GM12878 (cell line): ENCODE measurements around the gene EIF2D. TPM values are rescaled to one million over a fixed set of nuclear protein-coding genes. Genes with fewer than 3 reads are reported as not detected.

Source experiments
- ATAC-seq: fragments of 200-7000 bp; cut with Tn5 transposase; 3 replicates; pipeline ENCODE4 v1.9.1; 2020; ENCODE audit warnings: mild to moderate bottlenecking, moderate library complexity
- BruUV-seq: library from RNA; stranded (reverse); fragments of 400-500 nt; replicated peaks from 2 replicates; lab custom pipeline; 2021; lab: Mats Ljungman, UMichigan
- CTCF ChIA-PET: fragments of 300-600 bp; sonication (Branson Sonifier 250); formaldehyde crosslinking; extraction: SDS; loops from one replicate; lab custom pipeline; 2021; ENCODE audit warnings: inconsistent platforms; lab: Yijun Ruan, JAX
- POLR2A ChIA-PET: fragments of 350-600 bp; formaldehyde crosslinking; extraction: SDS; loops from one replicate; lab custom pipeline; 2021; ENCODE audit warnings: inconsistent platforms; lab: Charles Lee
- RAD21 ChIA-PET: fragments of 300-600 bp; sonication (Branson Sonifier 250); formaldehyde crosslinking; loops from one replicate; lab custom pipeline; 2023; ENCODE audit warnings: antibody characterized with exemption; ENCODE audit not compliant: unreplicated experiment; lab: Charles Lee
- SMC1A ChIA-PET: fragments of 300-600 bp; sonication (Branson Sonifier 250); formaldehyde crosslinking; loops from one replicate; lab custom pipeline; 2023; ENCODE audit not compliant: unreplicated experiment, uncharacterized antibody; lab: Charles Lee
- DNase-seq: peaks from one replicate; pipeline ENCODE4 v3.0.0-alpha.2; 2011; ENCODE audit warnings: low read depth, low spot score
- FAIRE-seq: peaks from 3 replicates; lab custom pipeline; 2011; peaks lifted over from hg19 to GRCh38; lab: Jason Lieb, UNC
- H2AFZ ChIP-seq: 2 replicates; pipeline ENCODE4 v1.6.0; 2011; ENCODE audit warnings: low read depth, low read length, control low read depth; ENCODE audit not compliant: control insufficient read depth
- H3K27ac ChIP-seq: 2 replicates; pipeline ENCODE4 v1.5.1; 2011; ENCODE audit warnings: control low read depth; ENCODE audit not compliant: control insufficient read depth, insufficient read depth
- H3K27me3 ChIP-seq, 2 experiments: replicated peaks in 1 of 2; 2 replicates each; pipeline versions ENCODE4 v1.6.0 to v1.6.1; 2011; ENCODE audit warnings: low read length in 1 of 2; ENCODE audit not compliant: control insufficient read depth in 2 of 2, insufficient read depth in 2 of 2
- H3K36me3 ChIP-seq, 2 experiments: 2 replicates each; pipeline ENCODE4 v1.5.1; 2011; ENCODE audit warnings: low read length in 1 of 2; ENCODE audit not compliant: control insufficient read depth in 2 of 2, insufficient read depth in 2 of 2
- H3K4me1 ChIP-seq: 2 replicates; pipeline ENCODE4 v1.6.1; 2011; ENCODE audit warnings: mild to moderate bottlenecking, low read length, moderate library complexity, mixed read lengths; ENCODE audit not compliant: control insufficient read depth, insufficient read depth
- H3K4me2 ChIP-seq: 2 replicates; pipeline ENCODE4 v1.6.0; 2011; ENCODE audit warnings: control low read depth; ENCODE audit not compliant: control insufficient read depth, insufficient read depth
- H3K4me3 ChIP-seq: fragments of 200-600 bp; sonication (generic); 2 replicates; pipeline ENCODE4 v1.5.1; 2016
- H3K79me2 ChIP-seq: 2 replicates; pipeline ENCODE4 v1.6.0; 2011; ENCODE audit warnings: low read length; ENCODE audit not compliant: control insufficient read depth, insufficient read depth
- H3K9ac ChIP-seq: 2 replicates; pipeline ENCODE4 v1.8.0; 2011; ENCODE audit warnings: low read length, control low read depth, mixed read lengths; ENCODE audit not compliant: control insufficient read depth, insufficient read depth
- H3K9me3 ChIP-seq: replicated peaks from 3 replicates; pipeline ENCODE4 v1.5.1; 2011; ENCODE audit warnings: mild to moderate bottlenecking, low read length; ENCODE audit not compliant: control insufficient read depth, insufficient read depth
- H4K20me1 ChIP-seq: 2 replicates; pipeline ENCODE4 v1.6.0; 2011; ENCODE audit not compliant: control insufficient read depth, insufficient read depth
- ATF7 ChIP-seq: fragments of 450-650 bp; IDR thresholded peaks from 2 replicates; pipeline ENCODE4 v1.6.1; 2016; ENCODE audit warnings: low read depth, mild to moderate bottlenecking
- BHLHE40 ChIP-seq, 2 experiments: fragments of 450-650 bp in 1 of 2; IDR thresholded peaks; 2 replicates each; pipeline ENCODE4 v1.6.1; 2011 to 2017; ENCODE audit warnings: low read depth in 2 of 2, borderline replicate concordance in 1 of 2, improper control_type of control experiment in 1 of 2, low read length in 1 of 2, mild to moderate bottlenecking in 1 of 2
- CBFB ChIP-seq: IDR thresholded peaks from 2 replicates; pipeline ENCODE4 v1.6.1; 2016; ENCODE audit warnings: antibody characterized with exemption, low read depth
- CBX3 ChIP-seq: fragments of 200-600 bp; sonication (generic); IDR thresholded peaks from 2 replicates; pipeline ENCODE4 v1.6.1; 2016; ENCODE audit warnings: low read depth, borderline replicate concordance
- CEBPB ChIP-seq, 2 experiments: fragments of 150-350 bp in 1 of 2; IDR thresholded peaks; 2 replicates each; pipeline ENCODE4 v1.6.1; 2012 to 2014; ENCODE audit warnings: low read depth in 2 of 2, low read length in 2 of 2, borderline replicate concordance in 1 of 2, inconsistent platforms in 1 of 2
- EED ChIP-seq: sonication (generic); IDR thresholded peaks from 2 replicates; pipeline ENCODE4 v1.6.1; 2016; ENCODE audit warnings: antibody characterized with exemption, low read depth
- FOXK2 ChIP-seq: fragments of 450-650 bp; IDR thresholded peaks from 2 replicates; pipeline ENCODE4 v1.6.1; 2017; ENCODE audit warnings: mild to moderate bottlenecking, moderate library complexity
- HDAC2 ChIP-seq: fragments of 200-600 bp; sonication (generic); IDR thresholded peaks from 2 replicates; pipeline ENCODE4 v1.6.1; 2017
- NFIC ChIP-seq: IDR thresholded peaks from 2 replicates; pipeline ENCODE4 v1.6.1; 2012; ENCODE audit warnings: low read depth, mild to moderate bottlenecking, inconsistent platforms, low read length, moderate library complexity
- POLR2AphosphoS5 ChIP-seq: IDR thresholded peaks from 2 replicates; pipeline ENCODE4 v1.6.1; 2011; ENCODE audit warnings: mild to moderate bottlenecking, low read length, inconsistent platforms
- RFX5 ChIP-seq: IDR thresholded peaks from 2 replicates; pipeline ENCODE4 v1.6.1; 2011; ENCODE audit warnings: low read depth, low read length, improper control_type of control experiment
- RUNX3 ChIP-seq: IDR thresholded peaks from 2 replicates; pipeline ENCODE4 v1.6.1; 2012; ENCODE audit warnings: low read length, inconsistent platforms
- TAF1 ChIP-seq: IDR thresholded peaks from 2 replicates; pipeline ENCODE4 v1.6.1; 2011; ENCODE audit warnings: mild to moderate bottlenecking, low read depth, low read length, borderline replicate concordance
- TARDBP ChIP-seq: IDR thresholded peaks from 2 replicates; pipeline ENCODE4 v1.6.1; 2016; ENCODE audit warnings: borderline replicate concordance
- WGBS: methylation state at CpG from one replicate; pipeline ENCODE4 v1.1.6; 2016; ENCODE audit warnings: low lambda C conversion rate; ENCODE audit not compliant: insufficient replicate concordance, insufficient coverage; ENCODE audit errors: missing lambda C conversion rate; 5-methylcytosine and 5-hydroxymethylcytosine counted together
- in situ Hi-C: fragments of 300-500 bp; cut with MboI; formaldehyde crosslinking; loops from 9 replicates; pipeline ENCODE4 v1.14.3; 2018; ENCODE audit warnings: mixed read lengths
- intact Hi-C: fragments of 100-400 bp; cut with micrococcal nuclease; formaldehyde crosslinking; loops from one replicate; pipeline ENCODE4 v1.14.2; 2022; ENCODE audit not compliant: unreplicated experiment
- polyA plus RNA-seq, 11 experiments: library from polyadenylated mRNA; depleted of rRNA in 4 of 11; unstranded in 6 of 11; stranded (reverse) in 5 of 11; fragments of >200 nt; fragmentation: Nextera tagmentation in 4 of 11; fragmentation: Illumina TruSeq in 1 of 11; extraction: Ambion mirVana in 4 of 11; extraction: Trizol in 1 of 11; gene quantifications; 1 replicate in 1 of 11; 2 replicates in 10 of 11; pipeline versions ENCODE4 v1.2.1 to v1.2.3, GENCODE V29; 2011 to 2016; ENCODE audit warnings: inconsistent platforms in 2 of 11, missing spikeins in 2 of 11, low read depth in 1 of 11
- total RNA-seq, 4 experiments: library from RNA; depleted of rRNA in 3 of 4; stranded (reverse); fragments of >200 nt in 3 of 4; fragmentation: Illumina TruSeq in 1 of 4; extraction: Trizol in 1 of 4; gene quantifications; 2 replicates each; pipeline versions ENCODE4 v1.2.1 to v1.2.3, GENCODE V29; 2013 to 2021
- TF ChIP-seq, protein P1 (sequence below): fragments of 450-650 bp; formaldehyde crosslinking; IDR thresholded peaks from 2 replicates; pipeline ENCODE4 v1.4.0; 2020; ENCODE audit warnings: mild to moderate bottlenecking, moderate library complexity
- TF ChIP-seq, protein P2 (sequence below): fragments of 450-650 bp; IDR thresholded peaks from 2 replicates; pipeline ENCODE4 v1.6.1; 2017; ENCODE audit warnings: mild to moderate bottlenecking, moderate library complexity

Gene EIF2D
- total and polyA plus RNA-seq, 10 of the 15 experiments (the other 5 are each of a cell fraction or from before 2014, with no cell fraction given), result 65.2 to 133 (median 79.0) TPM

DNA sequence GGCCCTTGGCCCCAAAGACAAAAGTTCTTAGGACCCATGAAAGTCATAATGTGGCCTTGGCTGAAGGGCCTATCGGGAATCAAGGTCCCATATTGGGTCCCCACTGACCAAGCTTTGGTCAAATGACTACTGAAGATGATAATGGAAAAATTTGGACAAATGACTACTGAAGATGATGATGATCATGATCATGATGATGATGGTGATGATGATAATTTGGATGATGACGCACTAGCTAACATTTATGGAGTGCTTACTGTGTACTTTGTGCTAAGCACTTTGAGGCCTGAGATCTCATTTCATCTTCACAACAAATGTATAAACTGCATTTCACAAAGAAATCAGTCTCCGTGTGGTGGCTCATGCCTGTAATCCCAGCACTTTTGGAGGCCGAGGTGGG lies 39.4 kb downstream of the EIF2D start:
- Histone ChIP-seq H3K4me2 (no peak overlapping the region), H2AFZ (no peak overlapping the region), H3K27ac (no peak overlapping the region), H3K27me3 (no peaks in the 10 kb centered on the region), H3K9me3 (no peaks in the 10 kb centered on the region), H3K4me3 (no peak overlapping the region), H3K4me1 (peaks cover 49% of the 10 kb centered on the region), H3K9ac (no peak overlapping the region), H3K79me2 (peaks cover 94% of the 10 kb centered on the region), H4K20me1 (peaks cover 3% of the 10 kb centered on the region; the same call in 1 of the 2 replicates), H3K36me3 (peaks cover 9 to 39% of the 10 kb centered on the region in 2 experiments)
- TF ChIP-seq BHLHE40 (IDR thresholded peaks at IDR 0.05; ENCODE audit: borderline replicate concordance in 1 of 2, low read depth in 2 of 2, low read length in 1 of 2) (no peak), CEBPB (IDR thresholded peaks at IDR 0.05; ENCODE audit: borderline replicate concordance in 1 of 2, low read depth in 2 of 2, low read length in 2 of 2) (no peak), EED (no peak), TAF1 (no peak), POLR2AphosphoS5 (no peak), CBFB (no peak), RFX5 (no peak), FOXK2 (no peak), RUNX3 (no peak), TARDBP (no peak), CBX3 (no peak), NFIC (no peak), ATF7 (no peak), HDAC2 (no peak)
- TF ChIP-seq, protein P1, sequence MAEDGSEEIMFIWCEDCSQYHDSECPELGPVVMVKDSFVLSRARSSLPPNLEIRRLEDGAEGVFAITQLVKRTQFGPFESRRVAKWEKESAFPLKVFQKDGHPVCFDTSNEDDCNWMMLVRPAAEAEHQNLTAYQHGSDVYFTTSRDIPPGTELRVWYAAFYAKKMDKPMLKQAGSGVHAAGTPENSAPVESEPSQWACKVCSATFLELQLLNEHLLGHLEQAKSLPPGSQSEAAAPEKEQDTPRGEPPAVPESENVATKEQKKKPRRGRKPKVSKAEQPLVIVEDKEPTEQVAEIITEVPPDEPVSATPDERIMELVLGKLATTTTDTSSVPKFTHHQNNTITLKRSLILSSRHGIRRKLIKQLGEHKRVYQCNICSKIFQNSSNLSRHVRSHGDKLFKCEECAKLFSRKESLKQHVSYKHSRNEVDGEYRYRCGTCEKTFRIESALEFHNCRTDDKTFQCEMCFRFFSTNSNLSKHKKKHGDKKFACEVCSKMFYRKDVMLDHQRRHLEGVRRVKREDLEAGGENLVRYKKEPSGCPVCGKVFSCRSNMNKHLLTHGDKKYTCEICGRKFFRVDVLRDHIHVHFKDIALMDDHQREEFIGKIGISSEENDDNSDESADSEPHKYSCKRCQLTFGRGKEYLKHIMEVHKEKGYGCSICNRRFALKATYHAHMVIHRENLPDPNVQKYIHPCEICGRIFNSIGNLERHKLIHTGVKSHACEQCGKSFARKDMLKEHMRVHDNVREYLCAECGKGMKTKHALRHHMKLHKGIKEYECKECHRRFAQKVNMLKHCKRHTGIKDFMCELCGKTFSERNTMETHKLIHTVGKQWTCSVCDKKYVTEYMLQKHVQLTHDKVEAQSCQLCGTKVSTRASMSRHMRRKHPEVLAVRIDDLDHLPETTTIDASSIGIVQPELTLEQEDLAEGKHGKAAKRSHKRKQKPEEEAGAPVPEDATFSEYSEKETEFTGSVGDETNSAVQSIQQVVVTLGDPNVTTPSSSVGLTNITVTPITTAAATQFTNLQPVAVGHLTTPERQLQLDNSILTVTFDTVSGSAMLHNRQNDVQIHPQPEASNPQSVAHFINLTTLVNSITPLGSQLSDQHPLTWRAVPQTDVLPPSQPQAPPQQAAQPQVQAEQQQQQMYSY, result no peak
- TF ChIP-seq, protein P2, sequence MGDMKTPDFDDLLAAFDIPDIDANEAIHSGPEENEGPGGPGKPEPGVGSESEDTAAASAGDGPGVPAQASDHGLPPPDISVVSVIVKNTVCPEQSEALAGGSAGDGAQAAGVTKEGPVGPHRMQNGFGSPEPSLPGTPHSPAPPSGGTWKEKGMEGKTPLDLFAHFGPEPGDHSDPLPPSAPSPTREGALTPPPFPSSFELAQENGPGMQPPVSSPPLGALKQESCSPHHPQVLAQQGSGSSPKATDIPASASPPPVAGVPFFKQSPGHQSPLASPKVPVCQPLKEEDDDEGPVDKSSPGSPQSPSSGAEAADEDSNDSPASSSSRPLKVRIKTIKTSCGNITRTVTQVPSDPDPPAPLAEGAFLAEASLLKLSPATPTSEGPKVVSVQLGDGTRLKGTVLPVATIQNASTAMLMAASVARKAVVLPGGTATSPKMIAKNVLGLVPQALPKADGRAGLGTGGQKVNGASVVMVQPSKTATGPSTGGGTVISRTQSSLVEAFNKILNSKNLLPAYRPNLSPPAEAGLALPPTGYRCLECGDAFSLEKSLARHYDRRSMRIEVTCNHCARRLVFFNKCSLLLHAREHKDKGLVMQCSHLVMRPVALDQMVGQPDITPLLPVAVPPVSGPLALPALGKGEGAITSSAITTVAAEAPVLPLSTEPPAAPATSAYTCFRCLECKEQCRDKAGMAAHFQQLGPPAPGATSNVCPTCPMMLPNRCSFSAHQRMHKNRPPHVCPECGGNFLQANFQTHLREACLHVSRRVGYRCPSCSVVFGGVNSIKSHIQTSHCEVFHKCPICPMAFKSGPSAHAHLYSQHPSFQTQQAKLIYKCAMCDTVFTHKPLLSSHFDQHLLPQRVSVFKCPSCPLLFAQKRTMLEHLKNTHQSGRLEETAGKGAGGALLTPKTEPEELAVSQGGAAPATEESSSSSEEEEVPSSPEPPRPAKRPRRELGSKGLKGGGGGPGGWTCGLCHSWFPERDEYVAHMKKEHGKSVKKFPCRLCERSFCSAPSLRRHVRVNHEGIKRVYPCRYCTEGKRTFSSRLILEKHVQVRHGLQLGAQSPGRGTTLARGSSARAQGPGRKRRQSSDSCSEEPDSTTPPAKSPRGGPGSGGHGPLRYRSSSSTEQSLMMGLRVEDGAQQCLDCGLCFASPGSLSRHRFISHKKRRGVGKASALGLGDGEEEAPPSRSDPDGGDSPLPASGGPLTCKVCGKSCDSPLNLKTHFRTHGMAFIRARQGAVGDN, result no peak
- in situ Hi-C loops (no loop called here), intact Hi-C loops (no loop called here)
- BruUV-seq, result no TSS peak
- ChIA-PET RAD21 (interaction anchor here (3.7 kb wide), 1 partner anchor 18 kb away, joined by 22 read pairs; no protein-coding TSS in a partner anchor), SMC1A (interaction anchor here (0.5 to 1.5 kb wide), 5 partner anchors 9 to 152 kb away, joined by 3 to 8 read pairs (median 3); no protein-coding TSS in a partner anchor), POLR2A (interaction anchor here (9.8 kb wide), 1 partner anchor 10 kb away, joined by 117 read pairs; no protein-coding TSS in a partner anchor), CTCF (interaction anchor here (1.2 kb wide), 2 partner anchors 28 to 94 kb away, joined by 3 read pairs; no protein-coding TSS in a partner anchor)
- FAIRE-seq (no peak), ATAC-seq (no peak), DNase-seq (no peak)
- WGBS, result 97% methylated on average over 4 of the region's 4 CpGs
